Activated T-helper 1 cell treated with anti-CD3 and anti-CD28 coated beads, Interleukin-12 subunit alpha, Interleukin-12 subunit beta, Interleukin-2, Interleukin-4 antibody, amounts not matched to agents 30 ng/mL and 10 ng/mL and 1 ng/mL, durations not matched to agents 14 hours and 24 hours and 36 hours (primary cell): ENCODE measurements around the gene ATF4. TPM values are rescaled to one million over a fixed set of nuclear protein-coding genes. Genes with fewer than 3 reads are reported as not detected.
A peak's percentile ranks its signal among the peaks of the same experiment; 100 is the strongest.
"Not testable (repeated sequence)": the region's sequence is repeated elsewhere in the genome, so short reads cannot be mapped to it uniquely, and the experiment has no call there.

ENCODE experiments used
- DNase-seq: peaks from one replicate; pipeline ENCODE4 v3.0.0; 2021; ENCODE audit warnings: low spot score
- H3K27ac Mint-ChIP-seq: one replicate; pipeline ENCODE4 v1.8.0; 2021; ENCODE audit warnings: mild to moderate bottlenecking, mixed read lengths
- H3K27me3 Mint-ChIP-seq: one replicate; pipeline ENCODE4 v1.8.0; 2022; ENCODE audit warnings: mild to moderate bottlenecking, moderate library complexity, mixed read lengths; ENCODE audit not compliant: insufficient read depth
- H3K36me3 Mint-ChIP-seq: one replicate; pipeline ENCODE4 v1.8.0; 2021; ENCODE audit warnings: low read depth, mixed read lengths
- H3K4me1 Mint-ChIP-seq: one replicate; pipeline ENCODE4 v1.8.0; 2021; ENCODE audit warnings: low read depth, mixed read lengths
- H3K4me3 Mint-ChIP-seq: one replicate; pipeline ENCODE4 v1.8.0; 2021; ENCODE audit warnings: mild to moderate bottlenecking, moderate library complexity, mixed read lengths
- H3K9me3 Mint-ChIP-seq: one replicate; pipeline ENCODE4 v1.8.0; 2021; ENCODE audit warnings: mixed read lengths
- intact Hi-C: fragments of 100-400 bp; cut with micrococcal nuclease; formaldehyde crosslinking; loops from one replicate; pipeline ENCODE4 v1.15.1; 2024
- total RNA-seq: library from RNA; stranded (reverse); gene quantifications from 2 replicates; pipeline ENCODE4 v1.2.3, GENCODE V29; 2022

Gene ATF4
- total RNA-seq, 1 donor from 2014 or later: 387 TPM

DNA sequence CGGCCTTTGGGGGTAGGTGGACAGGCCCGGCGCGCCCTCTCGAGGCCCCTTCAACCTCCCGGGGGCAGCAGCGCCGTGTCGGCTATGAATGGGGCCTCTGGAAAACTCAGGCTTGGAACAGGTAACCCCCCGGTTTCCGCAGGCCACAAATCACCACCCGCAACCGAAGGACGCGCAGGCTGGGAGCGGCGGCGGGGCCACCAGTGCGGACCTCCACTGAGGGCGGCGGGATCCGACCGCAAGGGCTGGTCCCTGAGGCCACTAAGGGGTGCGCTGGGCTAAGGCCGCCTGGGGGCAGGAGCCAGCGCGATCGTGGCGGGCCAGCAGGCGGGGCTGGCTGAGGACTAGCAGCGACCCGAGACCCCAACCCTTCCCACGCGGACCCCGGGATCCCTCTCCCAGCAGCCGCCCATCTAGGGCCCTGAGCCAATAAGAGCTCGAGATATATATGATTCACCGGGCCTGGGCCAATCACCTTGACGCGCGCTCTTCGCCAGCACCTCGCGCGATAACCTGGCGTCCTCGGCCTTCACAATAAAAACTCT is 609 bp upstream of the ATF4 start:
- intact Hi-C loops: loop anchor here (1.0 to 5.0 kb wide), 7 partner anchors 13 to 1928 kb away; partner anchors contain the start of genes MIEF1, RPS19BP1, TAB1 and TNRC6B
- peaks cover 51% of the 10 kb centered on the region for H3K36me3 Mint-ChIP-seq
- peaks cover 55% of the 10 kb centered on the region for H3K4me1 Mint-ChIP-seq
- peak overlapping the region; percentile 100 for H3K27ac Mint-ChIP-seq
- H3K27me3 Mint-ChIP-seq: peaks cover 2% of the 10 kb centered on the region
- H3K4me3 Mint-ChIP-seq: peak overlapping the region; percentile 97
- peak; percentile 96 for DNase-seq
- H3K9me3 Mint-ChIP-seq: no peaks in the 10 kb centered on the region

DNA sequence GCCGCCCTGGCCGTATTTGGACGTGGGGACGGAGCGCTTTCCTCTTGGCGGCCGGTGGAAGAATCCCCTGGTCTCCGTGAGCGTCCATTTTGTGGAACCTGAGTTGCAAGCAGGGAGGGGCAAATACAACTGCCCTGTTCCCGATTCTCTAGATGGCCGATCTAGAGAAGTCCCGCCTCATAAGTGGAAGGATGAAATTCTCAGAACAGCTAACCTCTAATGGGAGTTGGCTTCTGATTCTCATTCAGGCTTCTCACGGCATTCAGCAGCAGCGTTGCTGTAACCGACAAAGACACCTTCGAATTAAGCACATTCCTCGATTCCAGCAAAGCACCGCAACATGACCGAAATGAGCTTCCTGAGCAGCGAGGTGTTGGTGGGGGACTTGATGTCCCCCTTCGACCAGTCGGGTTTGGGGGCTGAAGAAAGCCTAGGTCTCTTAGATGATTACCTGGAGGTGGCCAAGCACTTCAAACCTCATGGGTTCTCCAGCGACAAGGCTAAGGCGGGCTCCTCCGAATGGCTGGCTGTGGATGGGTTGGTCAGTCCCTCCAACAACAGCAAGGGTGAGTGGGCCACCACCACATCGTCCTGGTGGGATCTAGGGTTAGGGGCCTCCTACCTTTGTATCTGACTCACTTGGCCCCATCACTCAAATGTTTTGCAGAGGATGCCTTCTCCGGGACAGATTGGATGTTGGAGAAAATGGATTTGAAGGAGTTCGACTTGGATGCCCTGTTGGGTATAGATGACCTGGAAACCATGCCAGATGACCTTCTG is 934 bp downstream of the ATF4 start:
- H3K27me3 Mint-ChIP-seq, H3K9me3 Mint-ChIP-seq, DNase-seq: not testable (repeated sequence)
- peak overlapping the region; percentile 97 for H3K4me3 Mint-ChIP-seq
- peaks cover 60% of the 10 kb centered on the region for H3K4me1 Mint-ChIP-seq
- peak overlapping the region; percentile 100 for H3K27ac Mint-ChIP-seq
- intact Hi-C loops: loop anchor here (5.0 kb wide), 1 partner anchor 1926 kb away; the partner anchor contains the start of gene TOB2
- peaks cover 54% of the 10 kb centered on the region for H3K36me3 Mint-ChIP-seq

DNA sequence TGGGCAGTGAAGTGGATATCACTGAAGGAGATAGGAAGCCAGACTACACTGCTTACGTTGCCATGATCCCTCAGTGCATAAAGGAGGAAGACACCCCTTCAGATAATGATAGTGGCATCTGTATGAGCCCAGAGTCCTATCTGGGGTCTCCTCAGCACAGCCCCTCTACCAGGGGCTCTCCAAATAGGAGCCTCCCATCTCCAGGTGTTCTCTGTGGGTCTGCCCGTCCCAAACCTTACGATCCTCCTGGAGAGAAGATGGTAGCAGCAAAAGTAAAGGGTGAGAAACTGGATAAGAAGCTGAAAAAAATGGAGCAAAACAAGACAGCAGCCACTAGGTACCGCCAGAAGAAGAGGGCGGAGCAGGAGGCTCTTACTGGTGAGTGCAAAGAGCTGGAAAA is 1.7 kb downstream of the ATF4 start:
- Mint-ChIP-seq H3K4me1 (peaks cover 65% of the 10 kb centered on the region), H3K27ac (peak overlapping the region; percentile 100), H3K4me3 (peak overlapping the region; percentile 97), H3K36me3 (peaks cover 56% of the 10 kb centered on the region)
- H3K9me3 Mint-ChIP-seq, H3K27me3 Mint-ChIP-seq, DNase-seq: not testable (repeated sequence)
- intact Hi-C loops: loop anchor here (5.0 kb wide), 1 partner anchor 1925 kb away; the partner anchor contains the start of gene TOB2

DNA sequence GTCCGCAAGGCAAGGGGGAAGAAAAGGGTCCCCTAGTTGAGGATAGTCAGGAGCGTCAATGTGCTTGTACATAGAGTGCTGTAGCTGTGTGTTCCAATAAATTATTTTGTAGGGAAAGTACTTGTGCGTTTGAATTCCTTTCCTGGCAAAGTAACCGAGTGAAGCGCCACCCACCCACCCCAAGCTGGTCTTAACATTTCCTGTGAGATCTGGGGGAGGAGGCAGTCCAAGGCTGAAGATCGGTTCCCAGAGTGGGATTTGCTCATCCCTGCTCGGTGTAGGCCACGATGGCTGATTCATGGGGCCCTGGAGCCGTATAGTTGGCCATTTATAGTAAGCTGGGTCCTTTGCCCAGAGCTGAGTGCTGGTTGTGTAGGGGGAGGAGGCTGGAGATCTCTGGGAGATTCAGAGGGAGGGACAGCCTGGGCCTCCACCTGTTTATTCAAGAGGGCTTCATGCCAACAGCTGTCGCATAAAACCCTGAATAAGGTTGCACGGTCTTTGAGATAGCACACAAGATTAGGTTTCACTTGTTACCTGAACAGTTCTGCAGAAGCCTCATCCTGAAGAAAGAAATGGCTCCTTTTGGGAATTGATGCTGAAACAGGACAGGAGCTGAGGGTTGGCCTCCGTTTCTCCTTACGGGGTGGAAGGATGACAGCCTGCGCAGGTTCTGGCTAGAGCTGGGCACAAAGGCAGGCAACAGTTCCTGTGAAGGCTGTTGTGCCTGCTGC is 2.4 kb downstream of the ATF4 start:
- Mint-ChIP-seq H3K4me1 (peaks cover 71% of the 10 kb centered on the region), H3K4me3 (peak overlapping the region; percentile 97), H3K27me3 (peaks cover 2% of the 10 kb centered on the region), H3K36me3 (peaks cover 60% of the 10 kb centered on the region), H3K9me3 (no peaks in the 10 kb centered on the region), H3K27ac (peak overlapping the region; percentile 100)
- intact Hi-C loops: loop anchor here (5.0 kb wide), 1 partner anchor 1925 kb away; the partner anchor contains the start of gene TOB2
- DNase-seq: no peak

DNA sequence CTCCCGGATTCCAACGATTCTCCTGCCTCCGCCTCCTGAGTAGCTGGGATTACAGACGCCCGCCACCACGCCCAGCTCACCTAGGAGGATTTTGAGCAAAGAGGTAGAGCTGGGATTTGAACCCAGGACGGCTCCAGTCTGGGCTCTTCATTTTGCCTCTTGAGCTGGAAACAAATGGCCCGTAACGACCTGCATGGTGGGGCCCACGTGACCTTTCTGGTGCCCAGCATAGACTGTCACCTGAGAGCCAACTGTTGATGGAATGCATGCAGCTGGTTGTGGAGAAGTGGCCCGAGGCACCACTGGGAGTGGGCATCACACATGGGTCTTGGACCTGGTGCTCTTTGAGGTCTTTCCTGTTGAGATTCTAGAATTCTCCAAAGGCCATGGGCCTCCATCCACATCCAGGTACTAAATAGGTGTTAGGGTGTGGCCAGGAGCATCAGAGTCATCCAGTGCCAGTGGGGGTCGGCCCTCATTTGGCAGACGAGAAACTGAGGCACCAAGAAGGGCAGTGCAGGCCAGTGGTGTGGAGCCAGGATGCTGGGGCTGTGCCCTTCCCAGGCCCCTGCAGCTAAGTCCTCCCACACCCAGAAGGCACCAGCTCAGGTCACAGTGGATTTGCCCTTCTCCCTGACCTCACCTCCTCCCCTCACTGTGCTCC is 3.9 kb downstream of the ATF4 start:
- peaks cover 61% of the 10 kb centered on the region for H3K36me3 Mint-ChIP-seq
- H3K27ac Mint-ChIP-seq: peak overlapping the region; percentile 87
- peaks cover 2% of the 10 kb centered on the region for H3K27me3 Mint-ChIP-seq
- no peaks in the 10 kb centered on the region for H3K9me3 Mint-ChIP-seq
- no peak for DNase-seq
- peak overlapping the region; percentile 76 for H3K4me3 Mint-ChIP-seq
- intact Hi-C loops: loop anchor here (5.0 kb wide), 1 partner anchor 1923 kb away; the partner anchor contains the start of gene TOB2
- peaks cover 75% of the 10 kb centered on the region for H3K4me1 Mint-ChIP-seq

DNA sequence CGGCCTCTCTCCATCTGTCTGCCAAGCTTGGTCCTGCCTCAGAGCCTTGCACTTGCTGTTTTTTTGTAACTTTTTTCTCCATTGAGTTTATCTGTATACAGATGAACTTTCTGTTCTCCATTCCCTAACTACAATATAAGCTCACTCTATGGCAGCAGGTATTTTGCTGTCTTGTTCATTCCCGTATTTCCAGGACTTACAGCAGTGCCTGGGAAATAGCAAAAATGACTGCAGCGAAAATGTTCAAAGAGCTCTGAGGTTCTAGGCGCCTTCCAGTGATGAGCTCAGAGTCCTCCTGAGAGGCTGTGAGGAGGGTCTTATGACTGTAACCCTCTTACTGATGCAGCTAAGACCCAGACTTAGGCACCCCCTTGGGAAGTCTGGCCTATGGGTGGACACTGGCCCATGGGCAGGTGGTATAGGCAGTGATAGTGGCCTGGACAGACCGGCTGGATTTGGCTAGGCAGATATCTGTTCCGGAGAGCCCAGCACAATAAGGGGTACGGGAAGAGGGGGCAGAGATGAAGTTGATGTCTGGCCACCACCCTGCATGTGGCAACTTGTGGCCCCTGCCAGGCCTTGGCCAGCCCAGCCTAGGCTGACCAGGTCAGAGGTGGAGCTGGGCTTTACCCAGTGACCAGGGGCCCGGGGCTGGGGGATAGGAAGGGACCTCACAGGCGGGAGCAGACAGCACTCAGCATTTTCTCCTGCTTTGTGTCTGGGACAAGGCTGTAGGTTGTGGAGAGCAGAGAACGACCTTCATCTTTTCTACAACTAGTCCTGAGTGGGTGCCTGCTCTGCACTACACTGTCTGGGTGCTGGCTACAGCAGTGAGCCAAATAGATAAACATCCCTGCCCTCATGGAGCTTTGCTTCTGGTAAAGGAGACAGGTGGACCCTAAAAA is 4.6 kb downstream of the ATF4 start:
- intact Hi-C loops: loop anchor here (5.0 kb wide), 2 partner anchors 353 to 1922 kb away; partner anchors contain the start of gene TOB2
- DNase-seq: no peak
- Mint-ChIP-seq H3K36me3 (peaks cover 66% of the 10 kb centered on the region), H3K9me3 (no peaks in the 10 kb centered on the region), H3K4me1 (peaks cover 80% of the 10 kb centered on the region), H3K27me3 (peaks cover 2% of the 10 kb centered on the region), H3K4me3 (peak overlapping the region; percentile 76), H3K27ac (peak overlapping the region; percentile 87)

DNA sequence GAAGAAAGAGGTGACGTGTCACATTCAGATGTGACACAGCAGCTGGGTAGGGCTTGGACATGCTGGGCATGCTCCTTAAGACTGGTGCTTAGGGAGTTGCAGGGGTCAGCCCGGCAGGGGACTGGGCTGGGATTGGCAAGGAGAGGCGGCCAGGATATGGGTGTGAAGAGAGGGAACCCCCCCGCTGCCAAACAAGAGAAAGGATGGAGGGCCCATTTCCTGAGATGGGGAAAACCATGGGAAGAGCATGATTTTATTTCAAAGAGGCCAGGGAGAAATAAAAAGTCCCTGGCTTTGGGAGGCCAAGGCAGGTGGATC is 5.3 kb downstream of the ATF4 start:
- Mint-ChIP-seq H3K27ac (peak overlapping the region; percentile 70), H3K4me3 (peak overlapping the region; percentile 76), H3K36me3 (peaks cover 67% of the 10 kb centered on the region), H3K27me3 (no peaks in the 10 kb centered on the region), H3K9me3 (no peaks in the 10 kb centered on the region), H3K4me1 (peaks cover 83% of the 10 kb centered on the region)
- no peak for DNase-seq
- intact Hi-C loops: loop anchor here (5.0 kb wide), 1 partner anchor 353 kb away; no protein-coding TSS in a partner anchor

DNA sequence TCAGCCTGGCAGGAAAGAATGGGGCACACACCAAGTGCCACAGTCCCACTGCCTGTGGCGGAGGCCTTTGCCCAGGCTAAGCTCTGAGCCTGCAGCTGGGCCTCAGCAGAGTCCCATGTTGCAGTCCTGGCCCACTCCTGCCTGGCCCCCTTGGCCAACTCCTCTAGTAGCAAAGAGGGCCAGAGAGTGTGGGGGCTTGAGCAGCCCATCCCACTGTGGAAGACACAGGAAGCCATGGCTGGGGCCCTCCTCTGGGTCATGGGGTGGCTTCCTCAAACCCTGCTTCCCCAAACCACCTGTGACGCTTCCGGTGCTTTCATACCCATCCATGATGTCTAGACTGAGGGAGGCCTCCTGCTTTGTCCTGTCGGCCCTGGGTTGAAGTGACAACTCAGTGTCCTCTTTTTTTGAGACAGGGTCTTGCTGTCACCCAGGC is 6.4 kb downstream of the ATF4 start:
- Mint-ChIP-seq H3K36me3 (peaks cover 67% of the 10 kb centered on the region), H3K4me3 (no peak overlapping the region)
- intact Hi-C loops: loop anchor here (5.0 kb wide), 1 partner anchor 354 kb away; no protein-coding TSS in a partner anchor

DNA sequence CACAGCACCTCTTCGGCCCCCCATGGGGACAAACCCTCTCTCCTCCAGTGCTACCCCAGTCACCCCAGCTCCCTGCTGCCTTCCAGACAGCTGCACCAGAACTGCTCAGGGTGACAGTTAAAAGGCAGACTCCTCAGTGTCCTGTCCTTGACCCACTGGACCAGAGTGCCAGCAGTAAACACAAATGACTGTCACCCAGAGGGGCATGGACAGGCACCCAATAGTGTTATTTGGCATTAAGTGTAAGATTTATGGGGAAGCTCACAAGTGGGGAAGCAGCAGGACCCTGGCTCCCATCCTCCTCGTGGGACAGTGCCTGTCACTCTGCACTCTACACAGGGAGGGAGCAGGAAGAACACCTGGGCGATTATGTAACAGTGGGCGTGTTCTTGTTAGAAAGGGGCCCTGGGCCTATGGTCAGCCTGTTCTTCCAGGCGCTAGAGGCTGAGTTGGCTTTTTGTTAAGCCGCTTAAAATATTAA is 7.2 kb downstream of the ATF4 start:
- Mint-ChIP-seq H3K36me3 (peaks cover 65% of the 10 kb centered on the region), H3K27me3 (no peaks in the 10 kb centered on the region), H3K9me3 (no peaks in the 10 kb centered on the region), H3K4me3 (peak overlapping the region; percentile 62), H3K4me1 (peaks cover 88% of the 10 kb centered on the region), H3K27ac (peak overlapping the region; percentile 68)
- intact Hi-C loops: loop anchor here (5.0 kb wide), 1 partner anchor 355 kb away; no protein-coding TSS in a partner anchor
- DNase-seq: no peak

More for the DNA sequence above, 6.4 kb downstream of the ATF4 start:
- Mint-ChIP-seq H3K9me3 (no peaks in the 10 kb centered on the region), H3K27ac (peak overlapping the region; percentile 61), H3K27me3 (no peaks in the 10 kb centered on the region), H3K4me1 (peaks cover 92% of the 10 kb centered on the region)
- DNase-seq: no peak

DNA sequence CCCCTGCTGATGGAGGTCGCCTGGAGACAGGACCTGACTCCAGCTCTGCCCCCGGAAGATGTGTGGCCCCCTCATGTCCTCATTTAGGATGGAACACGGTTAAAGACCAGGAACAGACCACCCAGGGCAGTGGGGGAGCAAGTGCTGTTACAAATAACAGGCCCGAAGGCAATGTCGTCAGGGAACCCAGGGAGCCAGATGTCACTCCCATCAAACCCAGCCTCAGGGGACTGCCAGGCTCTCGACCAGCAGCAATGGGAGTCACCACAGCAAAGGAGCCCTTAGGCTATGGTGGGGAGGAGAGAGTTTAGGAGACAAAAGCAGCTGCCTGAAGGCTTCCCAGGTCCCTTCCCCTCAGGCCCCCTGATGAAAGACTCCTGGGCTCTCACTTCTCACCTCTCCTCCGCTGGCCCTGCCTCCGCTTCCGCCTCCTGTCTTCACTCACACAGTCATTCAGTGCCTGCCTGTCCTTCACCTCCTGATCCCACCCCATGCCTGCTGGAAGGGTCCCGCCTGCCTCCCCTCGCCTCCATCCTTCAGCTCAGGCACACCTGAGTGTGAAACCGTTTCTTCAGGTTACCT is 7.8 kb downstream of the ATF4 start:
- H3K4me1 Mint-ChIP-seq: peaks cover 82% of the 10 kb centered on the region
- peaks cover 60% of the 10 kb centered on the region for H3K36me3 Mint-ChIP-seq
- no peaks in the 10 kb centered on the region for H3K27me3 Mint-ChIP-seq
- no peak for DNase-seq
- H3K4me3 Mint-ChIP-seq: peak overlapping the region; percentile 96
- intact Hi-C loops: loop anchor here (5.0 kb wide), 1 partner anchor 356 kb away; no protein-coding TSS in a partner anchor
- peak overlapping the region; percentile 56 for H3K27ac Mint-ChIP-seq
- H3K9me3 Mint-ChIP-seq: no peaks in the 10 kb centered on the region
